ENCODE measurements around the gene CHN2.

The CHN2 gene

DNA sequence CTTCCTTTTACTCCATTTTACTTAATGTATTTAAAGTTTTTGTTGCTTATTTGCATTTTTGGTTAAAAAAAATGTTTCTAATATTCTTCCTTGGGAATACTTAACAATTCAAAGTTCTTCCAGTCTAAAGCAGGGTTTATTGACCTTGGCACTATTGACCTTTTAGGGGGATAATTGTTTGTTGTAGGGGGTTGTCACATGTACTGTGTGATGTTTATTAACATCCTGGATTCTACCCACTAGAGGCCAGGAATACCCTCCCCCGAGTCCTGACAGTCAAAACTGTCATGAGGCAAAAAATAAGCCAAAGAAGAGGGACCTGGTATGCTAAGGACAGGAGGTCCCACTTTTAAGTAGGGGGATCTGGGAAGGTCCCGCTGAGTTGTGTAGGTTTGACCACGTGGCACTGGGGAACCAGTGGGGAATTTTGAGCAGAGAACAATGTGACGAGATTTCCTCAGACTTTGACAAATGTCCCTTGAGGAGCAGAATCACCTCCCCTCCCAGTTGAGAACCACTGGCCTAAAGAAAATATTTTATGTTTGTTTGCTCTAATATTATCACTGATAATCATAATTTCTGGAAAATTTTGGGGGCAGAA, 190.7 kb downstream of the CHN2 start:
- DNase-seq = no peak

DNA sequence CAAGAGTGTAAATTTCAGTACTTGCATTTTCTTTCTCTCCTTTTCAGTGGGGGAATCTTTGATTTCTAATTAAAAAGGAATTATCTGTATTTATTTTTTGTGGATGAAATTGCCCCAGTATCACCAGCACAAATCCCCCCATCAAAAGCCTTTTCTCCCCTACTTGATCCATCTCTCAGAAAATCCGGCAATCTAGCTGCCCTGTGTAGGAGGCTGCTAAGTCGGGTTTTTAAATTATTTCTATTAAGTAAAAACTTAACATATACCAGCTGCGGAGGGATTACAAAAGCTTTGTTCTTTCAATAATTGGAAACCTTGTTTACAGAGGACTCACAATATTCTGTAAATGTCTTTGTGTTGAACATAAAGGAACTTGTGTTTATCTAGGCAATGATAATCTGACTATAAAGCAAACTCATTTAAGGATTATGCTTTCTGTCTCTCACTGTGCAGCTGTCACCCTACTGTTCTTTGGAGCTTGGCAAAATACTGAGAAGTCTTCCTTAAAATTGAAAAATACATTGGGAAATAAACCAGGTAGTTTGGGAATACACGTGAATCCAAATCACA, 191.7 kb downstream of the CHN2 start:
- no peak for DNase-seq

DNA sequence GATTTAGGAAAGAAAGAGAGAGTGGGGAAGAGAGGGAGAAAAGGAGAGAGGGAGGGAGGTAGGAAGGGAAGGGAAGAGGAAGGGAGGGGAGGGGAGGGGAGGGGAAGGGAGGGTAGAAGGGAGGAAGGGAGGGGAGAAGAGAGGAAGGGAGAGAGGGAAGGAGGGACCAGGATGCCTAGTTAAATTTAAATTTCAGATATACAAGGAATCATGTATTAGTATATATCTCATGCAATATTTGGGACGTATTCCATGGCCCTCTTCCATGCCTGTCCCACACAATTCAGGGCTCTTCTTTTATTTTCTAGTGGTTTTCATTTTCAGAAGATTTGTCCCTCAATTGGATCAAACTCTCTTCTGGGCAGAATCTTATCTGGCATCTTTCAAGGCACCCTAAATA, 196.7 kb downstream of the CHN2 start:
- DNase-seq = no peak

DNA sequence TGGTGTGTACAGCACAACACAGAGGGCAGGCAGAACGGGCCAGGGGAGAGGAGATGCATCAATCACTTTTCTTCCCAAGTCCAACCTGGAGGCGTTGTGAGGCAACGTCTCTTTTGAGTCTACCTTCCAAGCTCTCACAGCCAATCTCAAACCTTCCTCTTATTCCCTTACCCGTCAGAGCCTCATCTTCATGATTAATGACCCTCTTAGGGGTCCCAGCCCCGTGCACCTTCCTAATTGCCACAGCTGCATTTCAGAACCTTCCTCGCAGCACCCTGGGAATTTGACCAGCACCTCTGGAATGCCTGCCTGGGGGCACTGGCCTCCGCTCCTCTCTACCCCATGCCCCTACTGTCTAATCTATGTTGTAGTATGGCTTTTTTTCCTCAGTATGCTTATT, 199.7 kb downstream of the CHN2 start:
- DNase-seq = no peak

- no peak for DNase-seq
These were observed 202.0 kb downstream of the CHN2 start for GRCh38 chr7:29396563-29396962.

- no peak for DNase-seq
These were observed 202.8 kb downstream of the CHN2 start for GRCh38 chr7:29397398-29397797.

- DNase-seq = no peak
These were observed 203.4 kb downstream of the CHN2 start for GRCh38 chr7:29398011-29398410.

GRCh38 chr7:29400437-29400836, 205.9 kb downstream of the CHN2 start:
- DNase-seq = no peak

DNA sequence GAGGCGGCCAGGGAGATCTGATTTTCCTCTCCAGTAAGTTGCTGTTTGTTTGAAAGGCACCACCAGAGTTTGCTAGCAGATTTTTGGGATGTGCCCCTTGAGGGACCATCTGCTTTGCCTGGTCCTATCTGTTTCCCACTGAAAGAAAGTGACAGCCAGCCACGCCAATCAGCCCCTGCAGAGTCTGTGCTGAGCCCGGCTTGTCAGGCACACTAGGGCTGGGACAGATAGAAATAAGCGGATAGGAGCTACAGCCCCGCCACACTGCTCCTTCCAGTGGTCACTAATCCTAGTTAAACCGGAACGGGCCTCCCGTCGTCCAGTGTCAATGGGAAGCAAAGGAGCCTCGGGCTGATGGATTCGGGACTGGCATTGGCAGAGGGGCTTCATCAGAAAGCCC, 207.2 kb downstream of the CHN2 start:
- DNase-seq = no peak

- DNase-seq = peak in 6 of 58 donors; percentile 3 to 10 (median 5)
These were observed 211.3 kb downstream of the CHN2 start for GRCh38 chr7:29405891-29406290.

DNA sequence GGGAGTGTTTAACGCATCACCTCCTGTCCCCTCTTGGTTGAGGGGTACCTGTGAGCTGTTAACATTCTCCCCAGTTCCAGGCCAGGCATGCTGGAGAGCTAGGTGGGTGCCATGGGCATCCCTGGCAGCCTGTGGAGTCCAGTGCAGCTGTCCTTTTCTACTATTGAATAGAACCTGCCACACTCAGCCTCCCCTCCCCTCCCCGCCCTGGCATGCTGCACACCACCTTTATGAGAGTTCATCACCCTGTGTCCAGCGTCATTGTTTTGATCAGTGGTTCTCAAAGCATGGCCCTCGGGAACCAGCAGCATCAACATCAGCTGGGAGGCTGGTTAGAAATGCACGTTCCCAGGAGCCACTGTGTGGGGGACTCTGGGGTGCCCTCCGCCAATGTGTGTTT, 211.8 kb downstream of the CHN2 start:
- DNase-seq = no peak

DNA sequence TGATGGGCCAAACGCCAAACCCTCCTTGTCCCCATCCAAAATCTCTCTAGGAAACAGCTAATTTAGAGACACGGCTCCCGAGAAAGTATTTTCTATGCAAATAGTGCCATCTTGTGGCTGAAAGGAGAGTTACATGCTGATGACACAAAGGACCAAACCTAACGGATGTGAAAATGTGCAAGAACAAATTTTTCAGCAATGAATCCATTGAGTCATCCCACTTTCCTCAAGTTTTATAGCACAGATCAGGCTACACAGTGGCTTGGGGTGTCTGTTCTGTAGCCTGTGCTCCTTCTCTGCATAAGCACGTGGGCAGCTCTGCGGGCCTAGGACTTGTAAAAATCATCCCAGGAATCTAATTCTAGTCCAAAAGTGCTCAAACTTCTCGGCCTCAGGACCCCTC, 214.3 kb downstream of the CHN2 start:
- DNase-seq = peak in 38 of 58 donors; percentile 5 to 78 (median 33)

GRCh38 chr7:29410996-29411395, 216.4 kb downstream of the CHN2 start:
- DNase-seq = no peak

DNA sequence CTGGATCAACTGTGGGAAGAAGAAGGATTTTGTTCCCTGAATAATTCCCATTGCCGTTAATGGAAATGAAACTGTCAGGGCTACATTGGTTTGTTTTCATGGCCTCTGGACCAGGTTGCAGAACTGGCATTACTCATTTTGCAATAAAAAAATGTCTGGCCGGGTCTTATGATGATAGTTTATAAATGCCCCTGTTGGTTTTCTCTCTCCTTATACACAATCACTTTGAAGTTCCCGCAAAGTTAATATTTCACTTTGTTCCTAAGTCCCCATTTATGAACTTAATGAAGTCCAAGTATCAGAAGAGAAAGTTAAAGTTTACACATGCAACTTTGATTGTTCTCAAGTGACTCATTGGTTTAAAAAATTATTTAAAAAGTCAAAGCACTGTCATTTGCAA, 218.3 kb downstream of the CHN2 start:
- no peak for DNase-seq

DNA sequence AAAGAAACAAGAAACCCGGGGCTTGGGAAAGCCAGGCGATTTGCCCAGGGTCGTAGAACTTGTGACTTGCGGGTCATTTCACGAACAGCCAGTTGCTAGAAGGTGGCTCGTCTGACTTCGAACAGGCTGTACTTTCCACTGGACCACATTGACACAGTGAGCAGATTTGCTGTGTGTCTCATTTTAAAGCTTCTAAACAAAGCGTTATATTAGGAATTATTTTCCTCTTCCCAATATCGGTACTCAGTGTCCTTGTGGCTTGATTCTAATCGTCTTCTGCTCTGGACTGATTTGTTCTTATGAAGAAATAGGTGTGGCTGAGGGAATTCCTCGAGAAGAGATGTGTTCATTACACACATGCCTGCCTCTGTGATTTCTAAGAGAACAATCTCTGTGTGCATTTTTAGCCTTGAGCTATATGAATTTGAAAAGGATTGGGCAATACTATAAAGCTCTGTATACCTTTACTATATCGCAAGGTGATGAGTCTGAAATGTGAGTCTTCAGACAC, 219.1 kb downstream of the CHN2 start:
- no peak for DNase-seq

DNA sequence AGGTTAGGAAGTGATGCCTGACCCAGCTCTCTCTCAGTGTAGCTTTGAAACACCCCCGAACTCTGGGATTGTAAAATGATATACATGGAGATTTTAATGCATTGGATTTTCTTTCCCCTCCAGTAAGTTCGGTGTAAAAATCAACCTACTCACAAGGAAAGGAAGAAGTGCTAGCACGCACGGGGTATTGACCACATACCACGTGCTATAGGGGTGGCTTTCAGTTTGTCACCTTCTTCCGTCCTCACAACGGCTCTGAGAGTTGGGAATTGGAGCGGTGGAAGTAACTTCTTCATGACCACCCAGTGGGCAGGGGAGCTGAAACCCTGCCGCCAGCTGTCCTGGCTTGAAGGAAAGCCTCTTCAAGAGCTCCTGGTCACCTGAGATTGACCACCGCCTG, 219.6 kb downstream of the CHN2 start:
- DNase-seq = no peak

DNA sequence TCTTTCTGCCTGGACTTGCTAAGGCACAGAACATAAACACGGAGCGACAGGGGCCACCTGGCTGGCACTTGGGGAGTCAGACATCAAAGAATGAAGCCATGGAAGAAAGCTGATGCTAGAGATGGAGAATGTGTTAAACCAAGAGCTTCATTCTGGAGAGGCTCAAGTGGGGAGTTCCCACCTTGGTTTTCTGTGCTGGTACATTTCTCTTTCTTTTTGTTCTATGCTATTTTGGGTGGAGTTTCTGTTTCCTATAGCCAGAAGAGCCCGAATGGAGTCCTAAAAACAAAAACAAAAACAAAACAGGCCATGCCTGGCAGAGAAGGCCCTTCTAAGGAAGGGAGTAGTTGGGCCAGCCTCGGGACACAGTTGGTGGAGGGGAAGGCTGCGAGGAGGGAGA, 220.6 kb downstream of the CHN2 start:
- DNase-seq = no peak

DNA sequence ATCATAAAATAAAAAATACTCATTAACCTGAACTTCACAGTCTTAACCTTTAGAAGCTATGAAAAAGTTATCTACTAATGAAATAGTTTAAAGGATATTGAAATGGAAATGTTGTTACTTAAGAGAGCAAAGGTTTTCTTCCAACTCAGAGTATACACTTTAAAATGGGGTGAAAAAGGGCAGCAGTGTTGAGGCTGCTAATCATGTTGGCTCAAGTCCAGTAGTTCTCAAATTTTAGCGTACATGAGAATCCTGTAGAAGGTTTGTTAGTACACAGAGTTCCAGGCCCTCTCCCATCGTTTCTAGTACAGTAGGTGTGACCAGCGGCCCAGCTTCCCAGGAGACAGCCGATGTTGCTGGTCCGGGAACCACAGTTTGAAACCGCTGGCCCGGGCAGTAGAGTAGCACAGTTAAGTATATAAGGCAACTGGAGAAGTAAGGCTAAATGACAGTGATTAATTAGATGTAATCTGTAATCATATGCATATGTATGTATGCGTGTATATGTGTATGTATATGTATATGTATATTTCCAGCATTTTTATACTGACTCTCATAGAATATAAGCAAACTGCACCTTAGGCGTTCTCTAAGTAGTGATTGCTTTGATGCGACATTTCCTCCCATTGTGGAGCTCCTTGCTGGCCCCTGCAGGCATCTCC, 221.8 kb downstream of the CHN2 start:
- DNase-seq = no peak

- DNase-seq = no peak
These were observed 222.3 kb downstream of the CHN2 start for GRCh38 chr7:29416938-29417305.

DNA sequence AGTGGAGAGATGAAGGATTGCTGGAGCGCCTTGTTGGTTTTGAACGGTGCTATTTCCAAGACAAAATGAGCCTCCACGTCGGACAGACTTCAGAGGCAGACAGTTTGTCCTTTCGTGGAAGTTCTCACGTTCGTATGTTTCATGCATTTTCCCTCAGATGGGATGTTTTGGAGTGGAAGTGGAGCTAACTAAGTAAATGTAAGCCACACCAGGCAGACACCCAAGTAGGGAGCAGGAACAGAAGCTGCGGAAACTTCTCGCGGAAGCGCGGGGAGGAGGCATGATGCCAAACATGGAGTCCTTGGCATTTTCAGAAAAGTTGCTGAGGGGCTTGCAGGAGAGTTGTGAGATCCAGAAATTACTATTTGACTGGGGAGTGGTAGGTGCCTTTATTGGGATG, 223.5 kb downstream of the CHN2 start:
- DNase-seq = no peak

- DNase-seq = peak in 1 of 58 donors; percentile 20
These were observed 224.1 kb downstream of the CHN2 start for GRCh38 chr7:29418651-29419050.

- no peak for DNase-seq
These were observed 225.4 kb downstream of the CHN2 start for GRCh38 chr7:29420011-29420410.
